ENCODE data around the gene SMAD5.

Gene SMAD5

GRCh38 chr5:136157514-136157913 is 24.9 kb downstream of the SMAD5 start:
- no peak for DNase-seq

DNA sequence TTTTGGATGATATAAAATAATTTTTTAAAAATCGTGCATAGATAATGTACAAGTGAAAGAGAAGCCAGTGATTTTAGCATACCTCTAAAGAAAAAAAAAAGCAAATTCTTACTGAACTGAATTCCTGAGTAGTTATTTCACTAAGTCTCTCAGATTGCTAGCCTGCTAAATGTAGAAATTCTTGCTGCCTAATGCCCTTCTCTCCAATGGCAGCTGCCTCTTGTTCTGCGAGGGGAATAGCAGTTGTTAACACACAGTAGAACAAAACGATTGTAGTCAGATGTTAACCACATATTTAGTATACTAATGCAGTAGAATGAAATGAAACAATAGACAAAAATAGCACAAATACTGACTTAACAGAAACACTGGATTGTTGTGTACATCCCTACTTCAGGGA is 26.8 kb downstream of the SMAD5 start:
- no peak for DNase-seq

DNA sequence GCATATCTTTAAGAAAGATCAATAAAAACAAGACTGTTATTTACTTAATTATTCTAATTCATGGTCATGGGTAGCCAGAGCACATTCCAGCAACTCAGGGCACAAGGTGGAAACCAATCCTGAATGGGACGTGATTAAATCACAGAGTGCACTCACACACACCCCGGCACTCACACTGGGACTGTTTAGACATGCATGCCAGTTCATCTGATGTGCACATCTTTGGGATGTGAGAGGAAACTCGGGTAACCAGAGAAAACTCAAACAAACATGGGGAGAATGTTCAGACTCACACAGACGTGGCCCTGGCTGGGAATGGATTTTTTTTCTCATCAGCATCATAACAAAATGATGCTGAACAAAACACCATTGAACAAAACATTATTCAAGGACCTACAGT is 29.4 kb downstream of the SMAD5 start:
- no peak for DNase-seq

DNA sequence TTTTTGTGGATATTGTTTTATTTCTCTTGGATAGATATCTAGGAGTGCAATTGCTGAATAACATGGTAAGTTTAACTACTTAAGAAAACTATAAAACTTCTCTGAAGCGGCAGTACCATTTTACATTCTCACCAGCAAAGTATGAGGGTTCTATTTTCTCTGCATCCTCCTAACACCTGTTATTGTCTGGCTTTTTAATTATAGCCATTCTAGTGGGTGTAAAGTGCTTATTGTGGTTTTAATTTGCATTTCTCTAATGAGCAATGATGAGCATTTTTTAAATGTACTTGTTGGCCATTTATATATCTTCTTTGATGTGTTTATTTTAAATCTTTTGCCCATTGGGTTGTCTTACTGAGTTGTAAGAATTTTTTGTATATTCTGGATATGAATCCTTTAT is 31.6 kb downstream of the SMAD5 start:
- no peak for DNase-seq

DNA sequence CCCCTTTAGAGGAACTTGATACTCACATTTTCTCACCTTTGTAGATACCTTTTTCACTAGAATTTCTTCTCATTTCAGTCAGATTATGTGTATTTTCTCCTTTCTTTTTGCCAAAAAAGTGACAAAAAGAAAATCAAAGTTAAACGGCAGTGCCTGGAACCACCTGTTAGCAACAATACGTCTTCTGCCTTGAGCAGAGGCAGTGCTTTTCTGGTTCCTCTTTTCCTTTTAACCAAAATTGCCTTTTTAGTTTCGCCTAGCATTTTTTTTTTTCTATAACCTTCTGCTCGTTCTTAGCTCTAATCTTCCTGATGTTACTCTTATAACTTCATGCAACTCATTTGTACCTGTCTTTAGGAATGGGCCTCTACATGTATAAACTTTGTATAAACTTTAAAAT is 34.3 kb downstream of the SMAD5 start:
- DNase-seq = no peak

GRCh38 chr5:136169218-136169617 is 36.6 kb downstream of the SMAD5 start:
- DNase-seq = no peak

- peak; percentile 14 for DNase-seq
These were observed 41.5 kb downstream of the SMAD5 start for GRCh38 chr5:136174021-136174659.

DNA sequence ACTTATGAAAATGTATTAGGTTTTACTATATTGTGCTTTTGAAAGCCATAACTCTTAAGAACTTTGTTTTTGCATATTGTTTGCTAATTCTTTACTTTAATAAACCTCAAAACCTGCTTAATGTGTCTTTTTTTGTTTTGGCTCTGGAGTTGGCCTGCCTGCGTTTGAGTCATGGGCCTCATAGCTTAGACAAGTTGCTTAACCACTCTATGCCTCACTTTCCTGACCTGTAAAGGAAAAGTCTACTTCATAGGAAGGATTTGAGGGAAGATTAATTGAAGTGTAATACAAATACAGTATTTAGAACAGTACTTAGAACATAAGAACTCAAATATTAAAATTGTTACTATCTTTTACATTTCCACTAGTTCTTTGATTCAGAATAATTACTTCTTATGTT is 50.0 kb downstream of the SMAD5 start:
- no peak for DNase-seq

- no peak for DNase-seq
These were observed 53.5 kb downstream of the SMAD5 start for GRCh38 chr5:136185974-136186665.

DNA sequence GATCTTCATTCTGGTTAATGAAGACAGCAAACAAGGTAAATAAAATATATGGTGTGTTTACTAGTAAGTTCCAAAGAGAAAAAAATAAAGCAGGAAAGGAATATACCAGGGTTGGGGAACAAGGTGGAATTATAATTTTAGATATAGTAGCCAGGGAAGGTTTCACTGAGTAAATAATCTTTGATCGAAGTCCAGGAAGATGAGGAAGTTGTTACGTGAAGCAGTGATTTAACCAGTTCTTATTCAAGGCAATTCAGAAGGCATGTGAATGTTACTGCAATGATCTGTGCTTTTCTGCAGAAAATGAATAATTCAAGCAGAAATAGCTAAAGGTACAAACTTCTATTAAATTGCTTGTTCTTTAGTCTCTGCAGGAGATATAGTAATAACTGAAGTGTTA is 54.2 kb downstream of the SMAD5 start:
- DNase-seq = no peak

DNA sequence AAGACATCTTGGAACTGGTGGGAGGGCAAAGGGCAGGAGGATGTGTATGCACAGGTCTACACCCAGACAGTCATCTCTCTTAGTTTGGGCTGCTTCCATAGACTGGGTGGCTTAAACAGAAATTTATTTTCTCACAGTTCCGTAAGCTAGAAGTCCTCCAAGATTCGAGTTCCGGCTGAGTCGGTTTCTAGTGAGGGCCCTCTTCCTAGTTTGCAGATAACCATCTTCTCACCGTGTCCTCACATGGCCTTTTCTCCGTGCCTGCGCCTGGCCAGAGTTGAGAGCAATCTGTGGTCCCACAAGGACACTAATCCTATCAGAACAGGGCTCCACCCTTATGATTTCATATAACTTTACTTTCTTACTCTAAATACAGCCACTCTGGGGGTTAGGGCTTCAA is 56.2 kb downstream of the SMAD5 start:
- no peak for DNase-seq

GRCh38 chr5:136190091-136190720 is 57.6 kb downstream of the SMAD5 start:
- no peak for DNase-seq

DNA sequence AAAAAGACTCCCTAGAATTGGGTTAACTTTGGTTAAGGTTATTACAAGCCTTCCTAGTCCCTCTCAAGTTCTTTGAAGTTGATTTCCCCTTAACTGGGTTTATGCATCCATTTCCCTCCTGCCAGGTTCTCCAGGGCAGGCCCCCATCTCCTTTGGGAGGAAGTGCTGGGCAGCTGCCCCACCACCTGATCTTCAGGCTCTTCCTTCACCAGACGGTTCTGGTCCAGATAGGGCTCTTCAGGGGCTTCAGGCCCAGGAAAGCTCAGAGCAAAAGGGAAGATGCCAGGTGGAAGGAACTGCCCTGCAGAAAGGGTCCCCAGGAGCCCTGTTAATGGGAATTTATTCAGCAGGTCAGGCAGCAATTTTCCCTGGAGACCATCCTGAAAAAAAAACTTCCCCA is 58.3 kb downstream of the SMAD5 start:
- no peak for DNase-seq

- DNase-seq = no peak
These were observed 58.8 kb downstream of the SMAD5 start for GRCh38 chr5:136191304-136192014.

- no peak for DNase-seq
These were observed 59.4 kb downstream of the SMAD5 start for GRCh38 chr5:136192015-136192525.

DNA sequence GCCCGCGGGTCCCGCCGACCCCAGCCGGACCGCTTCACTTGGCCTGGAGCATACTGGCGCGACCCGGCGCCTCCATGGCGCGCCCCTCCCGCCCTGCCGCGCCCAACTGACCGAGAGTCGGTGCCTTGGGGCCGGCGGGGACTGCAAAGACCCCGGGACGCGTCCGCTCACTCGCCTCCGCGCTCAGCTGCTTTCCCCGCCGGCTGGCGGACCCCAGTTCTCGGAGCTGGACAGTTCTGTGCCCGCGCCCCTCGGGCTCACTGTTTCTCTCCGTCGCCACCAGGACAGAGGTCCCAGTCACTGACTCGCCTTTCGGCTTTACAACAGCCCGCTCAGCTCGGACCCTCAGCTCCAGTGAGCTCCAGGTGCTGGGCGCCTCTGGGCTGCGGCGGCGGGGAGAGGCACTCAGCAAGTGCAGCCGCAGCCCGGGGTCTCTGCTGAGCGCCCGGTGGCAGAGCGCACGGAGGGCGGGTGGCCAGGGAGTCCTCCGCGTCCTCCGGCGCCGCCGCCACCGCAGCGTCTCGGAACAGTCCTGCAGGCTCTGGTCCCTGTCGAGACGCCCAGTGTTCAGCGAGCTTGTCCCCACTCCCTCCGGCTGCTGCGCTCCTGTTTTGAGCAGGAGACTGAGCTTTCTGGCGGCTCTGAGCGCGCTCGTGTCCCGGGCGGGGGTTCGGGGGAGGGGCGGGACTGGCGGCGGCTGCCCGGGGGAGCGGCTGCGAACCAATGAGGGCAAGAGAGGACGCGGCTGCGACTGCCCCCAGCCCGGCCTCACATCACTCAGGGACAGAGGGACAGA is 60.1 kb downstream of the SMAD5 start, which contains the start of gene SMIM32:
TSS of gene SMIM32 (minus strand) at position 637 of the 796 bp plus-strand sequence. CDS start 638 bp downstream, outside the sequence.
- peak; percentile 23 for DNase-seq

- DNase-seq = no peak
These were observed 60.8 kb downstream of the SMAD5 start for GRCh38 chr5:136193322-136193935.

GRCh38 chr5:136194576-136194975 is 61.9 kb downstream of the SMAD5 start:
- DNase-seq = no peak

- no peak for DNase-seq
These were observed 63.6 kb downstream of the SMAD5 start for GRCh38 chr5:136195971-136196820.

DNA sequence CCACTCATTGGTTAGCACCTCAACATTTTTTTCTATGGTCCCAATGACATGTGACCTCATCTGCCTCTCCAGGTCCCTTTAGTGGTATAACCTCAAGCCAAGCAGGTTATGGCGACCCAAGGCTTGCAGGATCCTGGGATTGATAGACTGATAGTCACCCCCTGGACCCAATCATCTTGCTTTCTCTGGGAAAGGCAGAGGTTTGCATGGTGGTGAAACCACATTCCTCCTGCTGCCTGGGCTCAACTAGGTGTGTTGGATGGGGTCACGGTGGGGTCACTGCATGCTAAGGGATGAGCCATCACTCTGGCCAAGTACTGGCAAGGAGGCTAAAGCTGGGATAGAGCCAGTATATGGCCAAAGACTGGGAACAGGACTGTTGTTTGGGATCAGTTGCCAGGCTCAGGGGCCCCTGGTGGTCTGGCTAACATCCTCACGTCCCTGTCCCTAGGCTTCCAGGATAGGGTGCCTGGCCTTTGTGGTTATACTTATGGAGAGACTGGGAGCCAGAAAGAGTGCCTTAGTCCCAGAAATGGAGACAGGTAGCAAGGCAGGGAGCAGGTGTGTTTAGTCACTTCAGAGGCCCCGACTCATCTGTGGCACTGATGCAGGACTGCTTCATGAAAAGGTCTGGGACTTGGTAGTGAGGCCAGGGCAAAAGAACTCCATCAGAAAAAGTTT is 65.0 kb downstream of the SMAD5 start:
- DNase-seq = no peak
